OCI-LY1 (cell line): ENCODE results near the gene ADAMTSL1.

Experiments
- CTCF ChIP-seq: fragments of 200-600 bp; sonication (generic), shearing (Covaris generic); IDR thresholded peaks from 2 replicates; pipeline ENCODE4 v1.5.1; 2017; ENCODE audit warnings: mild to moderate bottlenecking, antibody characterized with exemption, low read length, moderate library complexity, mixed read lengths
- EZH2 ChIP-seq: fragments of 200-600 bp; sonication (generic), shearing (Covaris generic); IDR thresholded peaks from 2 replicates; pipeline ENCODE4 v1.8.0; 2017; ENCODE audit warnings: borderline replicate concordance, mixed run types, mild to moderate bottlenecking, antibody characterized with exemption, low read length, moderate library complexity, mixed read lengths

- TF ChIP-seq CTCF (no peak), EZH2 (no peak)
These were observed 131.8 kb downstream of the ADAMTSL1 start for GRCh38 chr9:18605766-18606180.
